PC-3 (cell line): Measurements from ENCODE around the gene WSCD2. TPM values are rescaled to one million over a fixed set of nuclear protein-coding genes. Genes with fewer than 3 reads are reported as not detected.

Experiments used
- ATAC-seq: fragments of 200-7000 bp; cut with Tn5 transposase; 2 replicates; pipeline ENCODE4 v1.9.1; 2020; ENCODE audit warnings: mild to moderate bottlenecking, moderate library complexity
- BruUV-seq: library from RNA; stranded (reverse); fragments of 400-500 nt; replicated peaks from 2 replicates; lab custom pipeline; 2021; lab: Mats Ljungman, UMichigan
- CTCF ChIA-PET: fragments of 300-600 bp; sonication (Branson Sonifier 250); formaldehyde crosslinking; loops from one replicate; lab custom pipeline; 2022; ENCODE audit warnings: antibody characterized with exemption; lab: Charles Lee
- POLR2A ChIA-PET: fragments of 300-600 bp; sonication (Branson Sonifier 250); formaldehyde crosslinking; loops from one replicate; lab custom pipeline; 2022; ENCODE audit warnings: antibody characterized with exemption; ENCODE audit not compliant: unreplicated experiment; lab: Charles Lee
- DNase-seq: peaks from one replicate; pipeline ENCODE4 v3.0.0-alpha.2; 2015
- H2AFZ ChIP-seq: fragments of 300-600 bp; sonication (generic); 2 replicates; pipeline ENCODE4 v1.6.0; 2016; ENCODE audit warnings: antibody characterized with exemption, low read length
- H3F3A ChIP-seq: fragments of 300-600 bp; sonication (generic); one replicate; pipeline ENCODE4 v1.6.0; 2017; ENCODE audit warnings: antibody characterized with exemption, low read length, control low read depth, mild to moderate bottlenecking; ENCODE audit not compliant: unreplicated experiment
- H3K27ac ChIP-seq: fragments of 300-600 bp; sonication (generic); 2 replicates; pipeline ENCODE4 v1.5.1; 2016; ENCODE audit warnings: mild to moderate bottlenecking, low read length
- H3K27me3 ChIP-seq: fragments of 300-600 bp; sonication (generic); 2 replicates; pipeline ENCODE4 v1.6.1; 2016; ENCODE audit warnings: low read length, mixed read lengths
- H3K36me3 ChIP-seq: fragments of 300-600 bp; sonication (generic); 2 replicates; pipeline ENCODE4 v1.6.1; 2016; ENCODE audit warnings: low read depth, mixed run types, low read length, mixed read lengths
- H3K4me1 ChIP-seq: fragments of 300-600 bp; sonication (generic); 2 replicates; pipeline ENCODE4 v1.5.1; 2016; ENCODE audit warnings: low read length; ENCODE audit not compliant: insufficient read depth
- H3K4me2 ChIP-seq: fragments of 300-600 bp; sonication (generic); 2 replicates; pipeline ENCODE4 v1.6.0; 2016; ENCODE audit warnings: low read length
- H3K4me3 ChIP-seq: fragments of 300-600 bp; sonication (generic); 2 replicates; pipeline ENCODE4 v1.5.1; 2016; ENCODE audit warnings: mild to moderate bottlenecking, low read length, mixed read lengths
- H3K79me2 ChIP-seq: fragments of 300-600 bp; sonication (generic); 2 replicates; pipeline ENCODE4 v1.6.1; 2017; ENCODE audit warnings: low read length, mixed read lengths
- H3K9ac ChIP-seq: fragments of 300-600 bp; sonication (generic); 2 replicates; pipeline ENCODE4 v1.6.0; 2016; ENCODE audit warnings: mild to moderate bottlenecking, low read length
- H3K9me2 ChIP-seq: fragments of 300-600 bp; sonication (generic); replicated peaks from 2 replicates; pipeline ENCODE4 v1.6.1; 2016; ENCODE audit warnings: mixed run types, low read length, mixed read lengths
- H3K9me3 ChIP-seq: fragments of 300-600 bp; sonication (generic); 2 replicates; pipeline ENCODE4 v1.6.1; 2016; ENCODE audit warnings: low read length, mixed read lengths
- H4K20me1 ChIP-seq: fragments of 300-600 bp; sonication (generic); 2 replicates; pipeline ENCODE4 v1.6.1; 2016; ENCODE audit warnings: low read length, mixed read lengths
- CTCF ChIP-seq: fragments of 300-600 bp; sonication (generic); conservative IDR thresholded peaks from 2 replicates; pipeline ENCODE4 v1.5.1; 2017; ENCODE audit warnings: antibody characterized with exemption, low read depth, mild to moderate bottlenecking, low read length
- EZH2 ChIP-seq: fragments of 300-600 bp; sonication (generic); IDR thresholded peaks from one replicate; pipeline ENCODE4 v1.6.1; 2017; ENCODE audit warnings: antibody characterized with exemption, mild to moderate bottlenecking, low read length; ENCODE audit not compliant: unreplicated experiment
- EZH2phosphoT487 ChIP-seq: fragments of 300-600 bp; sonication (generic); IDR thresholded peaks from 2 replicates; pipeline ENCODE4 v1.6.1; 2018; ENCODE audit warnings: mild to moderate bottlenecking, antibody characterized with exemption, low read length, borderline replicate concordance
- intact Hi-C: fragments of 100-400 bp; cut with micrococcal nuclease; formaldehyde crosslinking; loops from 2 replicates; pipeline ENCODE4 v1.9.0; 2023
- total RNA-seq: library from RNA; depleted of rRNA; stranded (reverse); fragments of >200 nt; gene quantifications from 2 replicates; pipeline ENCODE4 v1.2.3, GENCODE V29; 2014

WSCD2 gene
- total RNA-seq, 1 experiment from 2014 or later, result not detected

- Histone ChIP-seq H4K20me1 (no peaks in the 10 kb centered on the region), H3K36me3 (no peaks in the 10 kb centered on the region), H3K27me3 (peaks cover 55% of the 10 kb centered on the region), H3K27ac (no peak overlapping the region), H3K9ac (no peak overlapping the region), H3F3A (no peaks in the 10 kb centered on the region), H2AFZ (no peak overlapping the region), H3K4me1 (no peaks in the 10 kb centered on the region), H3K79me2 (no peaks in the 10 kb centered on the region), H3K9me2 (no peaks in the 10 kb centered on the region; the same call in 1 of the 2 replicates), H3K9me3 (no peaks in the 10 kb centered on the region), H3K4me3 (no peak overlapping the region), H3K4me2 (no peak overlapping the region)
- no peak for DNase-seq
- POLR2A ChIA-PET, result no interaction called here
- intact Hi-C loops, result no loop called here
- BruUV-seq, result no TSS peak
- TF ChIP-seq EZH2, result no peak
- TF ChIP-seq CTCF, result no peak
- TF ChIP-seq EZH2phosphoT487, result no peak
- CTCF ChIA-PET, result no interaction called here
- no peak for ATAC-seq
Measured at GRCh38 chr12:108119974-108120862, 8.9 kb upstream of the WSCD2 start.

GRCh38 chr12:108120863-108121165, 8.3 kb upstream of the WSCD2 start:
- intact Hi-C loops, result no loop called here
- POLR2A ChIA-PET, result no interaction called here
- Histone ChIP-seq H3K9ac (no peak overlapping the region), H3K4me2 (no peak overlapping the region), H3F3A (no peaks in the 10 kb centered on the region), H3K4me3 (no peak overlapping the region), H3K4me1 (no peaks in the 10 kb centered on the region), H3K36me3 (no peaks in the 10 kb centered on the region), H3K9me2 (no peaks in the 10 kb centered on the region; the same call in 1 of the 2 replicates), H3K27me3 (peaks cover 52% of the 10 kb centered on the region), H3K9me3 (no peaks in the 10 kb centered on the region), H3K27ac (no peak overlapping the region), H2AFZ (no peak overlapping the region), H4K20me1 (no peaks in the 10 kb centered on the region), H3K79me2 (no peaks in the 10 kb centered on the region)
- CTCF ChIA-PET, result no interaction called here
- DNase-seq, result no peak
- BruUV-seq, result no TSS peak
- no peak for ATAC-seq
- TF ChIP-seq CTCF, result no peak
- TF ChIP-seq EZH2, result no peak
- no peak for TF ChIP-seq EZH2phosphoT487

GRCh38 chr12:108121320-108121719, 7.8 kb upstream of the WSCD2 start:
- Histone ChIP-seq H3K36me3 (no peaks in the 10 kb centered on the region), H3K4me1 (no peaks in the 10 kb centered on the region), H4K20me1 (no peaks in the 10 kb centered on the region), H2AFZ (no peak overlapping the region), H3K4me3 (no peak overlapping the region), H3K27ac (no peak overlapping the region), H3K27me3 (peaks cover 51% of the 10 kb centered on the region), H3K4me2 (no peak overlapping the region), H3K9me2 (no peaks in the 10 kb centered on the region; the same call in 1 of the 2 replicates), H3K79me2 (no peaks in the 10 kb centered on the region), H3F3A (no peaks in the 10 kb centered on the region), H3K9ac (no peak overlapping the region), H3K9me3 (no peaks in the 10 kb centered on the region)
- TF ChIP-seq CTCF, result no peak
- TF ChIP-seq EZH2phosphoT487, result no peak
- no peak for TF ChIP-seq EZH2
- POLR2A ChIA-PET, result no interaction called here
- DNase-seq (no peak), ATAC-seq (no peak)
- BruUV-seq, result no TSS peak
- intact Hi-C loops, result no loop called here
- CTCF ChIA-PET, result no interaction called here
